WTC11 (cell line): Measurements from ENCODE around the gene ZC2HC1B. TPM values are rescaled to one million over a fixed set of nuclear protein-coding genes. Genes with fewer than 3 reads are reported as not detected.
A peak's percentile ranks its signal among the peaks of the same experiment; 100 is the strongest.

Source experiments
- ATAC-seq: fragments of 200-7000 bp; cut with Tn5 transposase; 2 replicates; pipeline ENCODE4 v1.10.0; 2021; ENCODE audit warnings: mild to moderate bottlenecking, moderate library complexity
- CTCF ChIA-PET: fragments of 300-600 bp; sonication (Branson Sonifier 250); formaldehyde crosslinking; loops from one replicate; lab custom pipeline; 2021; ENCODE audit warnings: antibody characterized with exemption; lab: Charles Lee
- POLR2A ChIA-PET: fragments of 350-600 bp; sonication (Branson Sonifier 250); formaldehyde crosslinking; loops from one replicate; lab custom pipeline; 2021; ENCODE audit warnings: antibody characterized with exemption; lab: Charles Lee
- DNase-seq: peaks from one replicate; pipeline ENCODE4 v3.0.0; 2021; ENCODE audit warnings: low spot score
- H3K27ac Mint-ChIP-seq: 2 replicates; pipeline ENCODE4 v1.8.0; 2021; ENCODE audit warnings: mixed read lengths
- H3K27me3 Mint-ChIP-seq: 2 replicates; pipeline ENCODE4 v1.8.0; 2021; ENCODE audit warnings: low read depth, mild to moderate bottlenecking, moderate library complexity, mixed read lengths
- H3K36me3 Mint-ChIP-seq: 2 replicates; pipeline ENCODE4 v1.8.0; 2021; ENCODE audit warnings: mixed read lengths
- H3K4me1 Mint-ChIP-seq: 2 replicates; pipeline ENCODE4 v1.8.0; 2022; ENCODE audit warnings: mixed read lengths
- H3K4me3 Mint-ChIP-seq: 2 replicates; pipeline ENCODE4 v1.8.0; 2021; ENCODE audit warnings: mild to moderate bottlenecking, moderate library complexity, mixed read lengths
- H3K9me3 Mint-ChIP-seq: 2 replicates; pipeline ENCODE4 v1.8.0; 2021; ENCODE audit warnings: mixed read lengths
- ATF6 ChIP-seq: sonication (generic); formaldehyde crosslinking; IDR thresholded peaks from 2 replicates; pipeline ENCODE4 v1.8.1; 2023; ENCODE audit warnings: mild to moderate bottlenecking, missing genetic modification reagents
- CDX4 ChIP-seq: fragments of 250-450 bp; sonication (Bioruptor Pico); IDR thresholded peaks from 2 replicates; pipeline ENCODE4 v1.9.0; 2021; ENCODE audit warnings: moderate library complexity, mild to moderate bottlenecking, inconsistent platforms, borderline replicate concordance
- ERG ChIP-seq: fragments of 250-450 bp; sonication (Bioruptor Pico); IDR thresholded peaks from 2 replicates; pipeline ENCODE4 v1.8.0; 2021; ENCODE audit warnings: mild to moderate bottlenecking
- FOXK1 ChIP-seq: sonication (generic); formaldehyde crosslinking; IDR thresholded peaks from 2 replicates; pipeline ENCODE4 v1.8.0; 2022; ENCODE audit warnings: mild to moderate bottlenecking, moderate library complexity, missing genetic modification reagents
- GTF2I ChIP-seq: fragments of 250-450 bp; sonication (Bioruptor Pico); conservative IDR thresholded peaks from 2 replicates; pipeline ENCODE4 v1.4.0; 2021; ENCODE audit warnings: mild to moderate bottlenecking
- JUN ChIP-seq: sonication (generic); formaldehyde crosslinking; IDR thresholded peaks from 2 replicates; pipeline ENCODE4 v1.8.0; 2023; ENCODE audit warnings: mild to moderate bottlenecking, missing genetic modification reagents
- KAT7 ChIP-seq: sonication (generic); formaldehyde crosslinking; IDR thresholded peaks from 2 replicates; pipeline ENCODE4 v1.8.1; 2023; ENCODE audit warnings: missing genetic modification reagents, mild to moderate bottlenecking, borderline replicate concordance
- NFATC4 ChIP-seq: fragments of 250-450 bp; sonication (Bioruptor Pico); IDR thresholded peaks from 2 replicates; pipeline ENCODE4 v1.9.0; 2021; ENCODE audit warnings: mild to moderate bottlenecking
- NFE2L1 ChIP-seq: sonication (generic); formaldehyde crosslinking; IDR thresholded peaks from 2 replicates; pipeline ENCODE4 v1.8.1; 2023; ENCODE audit warnings: missing genetic modification reagents
- PREB ChIP-seq: sonication (generic); formaldehyde crosslinking; IDR thresholded peaks from 2 replicates; pipeline ENCODE4 v1.8.1; 2022; ENCODE audit warnings: mild to moderate bottlenecking, missing genetic modification reagents, moderate library complexity, borderline replicate concordance
- RORB ChIP-seq: fragments of 250-450 bp; sonication (Bioruptor Pico); IDR thresholded peaks from 2 replicates; pipeline ENCODE4 v1.9.0; 2021; ENCODE audit warnings: mild to moderate bottlenecking
- ZNF423 ChIP-seq: fragments of 250-450 bp; sonication (Bioruptor Pico); IDR thresholded peaks from 2 replicates; pipeline ENCODE4 v2.1.2; 2022; ENCODE audit warnings: mild to moderate bottlenecking, moderate library complexity
- ZSCAN18 ChIP-seq: fragments of 250-450 bp; sonication (Bioruptor Pico); IDR thresholded peaks from 2 replicates; pipeline ENCODE4 v2.1.2; 2022; ENCODE audit warnings: mild to moderate bottlenecking, moderate library complexity
- total RNA-seq: library from RNA; stranded (reverse); gene quantifications from 3 replicates; pipeline ENCODE4 v1.2.3, GENCODE V29; 2021

Gene ZC2HC1B
- total RNA-seq, 1 experiment from 2014 or later = not detected

- TF ChIP-seq PREB (no peak), NFATC4 (CRISPR knock-in tag) (no peak), ERG (CRISPR knock-in tag) (no peak), ZSCAN18 (no peak), ZNF423 (no peak)
Observed at GRCh38 chr6:143965503-143966171, 101.4 kb downstream of the ZC2HC1B start (continued).

- H3K4me3 Mint-ChIP-seq = no peak overlapping the region
- CTCF ChIA-PET = interaction anchor here (1.3 kb wide), 2 partner anchors 25 to 26 kb away, joined by 3 to 7 read pairs; no protein-coding TSS in a partner anchor
- H3K4me1 Mint-ChIP-seq = peaks cover 65% of the 10 kb centered on the region
- ATAC-seq = no peak
- H3K9me3 Mint-ChIP-seq = no peaks in the 10 kb centered on the region
- no peak for DNase-seq
- no peaks in the 10 kb centered on the region for H3K36me3 Mint-ChIP-seq
- POLR2A ChIA-PET = no interaction called here
- H3K27me3 Mint-ChIP-seq = no peaks in the 10 kb centered on the region
- H3K27ac Mint-ChIP-seq = no peak overlapping the region
- no peak for TF ChIP-seq KAT7 (CRISPR knock-in tag)
- no peak for TF ChIP-seq CDX4 (CRISPR knock-in tag)
- no peak for TF ChIP-seq JUN (CRISPR knock-in tag)
Observed at GRCh38 chr6:143966312-143966711, 102.0 kb downstream of the ZC2HC1B start.

- ATAC-seq = no peak
- Mint-ChIP-seq H3K4me1 (peaks cover 63% of the 10 kb centered on the region), H3K27me3 (peaks cover 4% of the 10 kb centered on the region; the same call in 1 of the 2 replicates), H3K36me3 (no peaks in the 10 kb centered on the region), H3K27ac (no peak overlapping the region), H3K4me3 (no peak overlapping the region), H3K9me3 (no peaks in the 10 kb centered on the region)
- POLR2A ChIA-PET = no interaction called here
- TF ChIP-seq ATF6 (no peak), FOXK1 (CRISPR knock-in tag) (no peak), RORB (CRISPR knock-in tag) (no peak)
- no peak for DNase-seq
- CTCF ChIA-PET = interaction anchor here (0.7 to 1.4 kb wide), 3 partner anchors 26 to 438 kb away, joined by 3 to 4 read pairs (median 3); no protein-coding TSS in a partner anchor
Observed at GRCh38 chr6:143967706-143968376, 103.6 kb downstream of the ZC2HC1B start.

- Mint-ChIP-seq H3K9me3 (no peaks in the 10 kb centered on the region), H3K4me1 (peaks cover 63% of the 10 kb centered on the region), H3K27me3 (peaks cover 16% of the 10 kb centered on the region; the same call in 1 of the 2 replicates), H3K4me3 (no peak overlapping the region), H3K27ac (no peak overlapping the region), H3K36me3 (no peaks in the 10 kb centered on the region)
- peak; percentile 6 for ATAC-seq
- ChIA-PET POLR2A (no interaction called here), CTCF (interaction anchor here (1.0 kb wide), 1 partner anchor 28 kb away, joined by 4 read pairs; no protein-coding TSS in a partner anchor)
- TF ChIP-seq NFE2L1 (CRISPR knock-in tag) (no peak), GTF2I (peak; percentile 72; the same call in 1 of the 2 replicates)
- no peak for DNase-seq
Observed at GRCh38 chr6:143969077-143969476, 104.8 kb downstream of the ZC2HC1B start.
